Neural cell (in vitro differentiated cells): ENCODE measurements around the gene BNC2. TPM values are rescaled to one million over a fixed set of nuclear protein-coding genes. Genes with fewer than 3 reads are reported as not detected.

ENCODE experiments used
- H2AFZ ChIP-seq: fragments of 200-600, 300-800 bp; sonication (generic), shearing (Covaris generic); 2 replicates; pipeline ENCODE4 v1.6.0; 2014; ENCODE audit warnings: low read depth, mild to moderate bottlenecking, antibody characterized with exemption, low read length, moderate library complexity
- H3F3A ChIP-seq: fragments of 200-600 bp; shearing (Covaris generic); 2 replicates; pipeline ENCODE4 v1.6.1; 2016; ENCODE audit warnings: mild to moderate bottlenecking, moderate library complexity, mixed read lengths, antibody characterized with exemption, low read length; ENCODE audit not compliant: insufficient read depth, poor library complexity, severe bottlenecking
- H3K27ac ChIP-seq: fragments of 200-600, 300-800 bp; sonication (generic), shearing (Covaris generic); 2 replicates; pipeline ENCODE4 v1.5.1; 2014; ENCODE audit warnings: mild to moderate bottlenecking, low read length, moderate library complexity
- H3K27me3 ChIP-seq: fragments of 300-800, 200-600 bp; sonication (generic), shearing (Covaris generic); 2 replicates; pipeline ENCODE4 v1.6.0; 2014; ENCODE audit warnings: mild to moderate bottlenecking, low read depth, low read length, moderate library complexity; ENCODE audit not compliant: insufficient read depth
- H3K36me3 ChIP-seq: fragments of 300-800, 200-600 bp; sonication (generic), shearing (Covaris generic); 2 replicates; pipeline ENCODE4 v1.5.1; 2014; ENCODE audit warnings: mild to moderate bottlenecking, antibody characterized with exemption, low read length, moderate library complexity; ENCODE audit not compliant: insufficient read depth
- H3K4me2 ChIP-seq: fragments of 300-800, 200-600 bp; sonication (generic), shearing (Covaris generic); 2 replicates; pipeline ENCODE4 v1.6.0; 2014; ENCODE audit warnings: mild to moderate bottlenecking, low read length
- H3K4me3 ChIP-seq: fragments of 300-800, 200-600 bp; sonication (generic), shearing (Covaris generic); 2 replicates; pipeline ENCODE4 v1.5.1; 2014; ENCODE audit warnings: mild to moderate bottlenecking, low read length, moderate library complexity
- H3K79me2 ChIP-seq: fragments of 200-600 bp; shearing (Covaris generic); replicated peaks from 2 replicates; pipeline ENCODE4 v1.6.0; 2014; ENCODE audit warnings: mild to moderate bottlenecking, low read length, moderate library complexity; ENCODE audit not compliant: insufficient read depth
- H3K9ac ChIP-seq: fragments of 300-800, 200-600 bp; sonication (generic), shearing (Covaris generic); 2 replicates; pipeline ENCODE4 v1.6.1; 2016; ENCODE audit warnings: mild to moderate bottlenecking, low read length, mixed read lengths
- H3K9me2 ChIP-seq: fragments of 200-600 bp; shearing (Covaris generic); 2 replicates; pipeline ENCODE4 v1.6.1; 2016; ENCODE audit warnings: mild to moderate bottlenecking, low read length, mixed read lengths; ENCODE audit not compliant: insufficient read depth
- H3K9me3 ChIP-seq: fragments of 200-600, 300-800 bp; sonication (generic), shearing (Covaris generic); 2 replicates; pipeline ENCODE4 v1.6.1; 2016; ENCODE audit warnings: mild to moderate bottlenecking, mixed run types, low read length, moderate library complexity, mixed read lengths
- H4K20me1 ChIP-seq: fragments of 200-600 bp; shearing (Covaris generic); 2 replicates; pipeline ENCODE4 v1.6.1; 2016; ENCODE audit warnings: mild to moderate bottlenecking, mixed run types; ENCODE audit not compliant: insufficient read depth
- CTCF ChIP-seq: fragments of 450-650 bp; IDR thresholded peaks from 2 replicates; pipeline ENCODE4 v1.5.1; 2014; ENCODE audit warnings: antibody characterized with exemption, mild to moderate bottlenecking, moderate library complexity; ENCODE audit not compliant: poor library complexity, severe bottlenecking
- EP300 ChIP-seq: fragments of 450-650 bp; conservative IDR thresholded peaks from 2 replicates; pipeline ENCODE4 v1.6.1; 2014; ENCODE audit warnings: antibody characterized with exemption, mild to moderate bottlenecking, moderate library complexity; ENCODE audit not compliant: poor library complexity, severe bottlenecking
- EZH2 ChIP-seq: fragments of 200-600, 300-800 bp; shearing (Covaris generic), sonication (generic); IDR thresholded peaks from 2 replicates; pipeline ENCODE4 v1.6.1; 2014; ENCODE audit warnings: antibody characterized with exemption, low read length, borderline replicate concordance, mild to moderate bottlenecking; ENCODE audit not compliant: insufficient read depth, poor library complexity, severe bottlenecking
- MXI1 ChIP-seq: fragments of 450-650 bp; conservative IDR thresholded peaks from 2 replicates; pipeline ENCODE4 v1.6.1; 2014; ENCODE audit warnings: antibody characterized with exemption, mild to moderate bottlenecking; ENCODE audit not compliant: poor library complexity, severe bottlenecking
- POLR2AphosphoS5 ChIP-seq: IDR thresholded peaks from 2 replicates; pipeline ENCODE4 v1.6.1; 2012
- RAD21 ChIP-seq: fragments of 450-650 bp; conservative IDR thresholded peaks from 2 replicates; pipeline ENCODE4 v1.6.1; 2014; ENCODE audit warnings: antibody characterized with exemption, mild to moderate bottlenecking, moderate library complexity
- SMC3 ChIP-seq: fragments of 450-650 bp; conservative IDR thresholded peaks from 2 replicates; pipeline ENCODE4 v1.6.1; 2014; ENCODE audit warnings: antibody characterized with exemption, mild to moderate bottlenecking, moderate library complexity; ENCODE audit not compliant: poor library complexity
- TAF1 ChIP-seq: IDR thresholded peaks from 2 replicates; pipeline ENCODE4 v1.6.1; 2012; ENCODE audit warnings: low read depth
- polyA plus RNA-seq: library from polyadenylated mRNA; depleted of rRNA; stranded (reverse); fragments of >200 nt; gene quantifications from 2 replicates; pipeline ENCODE4 v1.2.3, GENCODE V29; 2014
- TF ChIP-seq, protein P1 (sequence below): IDR thresholded peaks from 2 replicates; pipeline ENCODE4 v1.6.1; 2012; ENCODE audit warnings: borderline replicate concordance

The BNC2 gene
- polyA plus RNA-seq, 1 donor from 2014 or later, result 1.3 TPM

- TF ChIP-seq POLR2AphosphoS5 (peak; percentile 59), RAD21 (no peak), EP300 (peak; percentile 80), EZH2 (no peak), SMC3 (no peak), CTCF (no peak), MXI1 (no peak)
- TF ChIP-seq, protein P1, sequence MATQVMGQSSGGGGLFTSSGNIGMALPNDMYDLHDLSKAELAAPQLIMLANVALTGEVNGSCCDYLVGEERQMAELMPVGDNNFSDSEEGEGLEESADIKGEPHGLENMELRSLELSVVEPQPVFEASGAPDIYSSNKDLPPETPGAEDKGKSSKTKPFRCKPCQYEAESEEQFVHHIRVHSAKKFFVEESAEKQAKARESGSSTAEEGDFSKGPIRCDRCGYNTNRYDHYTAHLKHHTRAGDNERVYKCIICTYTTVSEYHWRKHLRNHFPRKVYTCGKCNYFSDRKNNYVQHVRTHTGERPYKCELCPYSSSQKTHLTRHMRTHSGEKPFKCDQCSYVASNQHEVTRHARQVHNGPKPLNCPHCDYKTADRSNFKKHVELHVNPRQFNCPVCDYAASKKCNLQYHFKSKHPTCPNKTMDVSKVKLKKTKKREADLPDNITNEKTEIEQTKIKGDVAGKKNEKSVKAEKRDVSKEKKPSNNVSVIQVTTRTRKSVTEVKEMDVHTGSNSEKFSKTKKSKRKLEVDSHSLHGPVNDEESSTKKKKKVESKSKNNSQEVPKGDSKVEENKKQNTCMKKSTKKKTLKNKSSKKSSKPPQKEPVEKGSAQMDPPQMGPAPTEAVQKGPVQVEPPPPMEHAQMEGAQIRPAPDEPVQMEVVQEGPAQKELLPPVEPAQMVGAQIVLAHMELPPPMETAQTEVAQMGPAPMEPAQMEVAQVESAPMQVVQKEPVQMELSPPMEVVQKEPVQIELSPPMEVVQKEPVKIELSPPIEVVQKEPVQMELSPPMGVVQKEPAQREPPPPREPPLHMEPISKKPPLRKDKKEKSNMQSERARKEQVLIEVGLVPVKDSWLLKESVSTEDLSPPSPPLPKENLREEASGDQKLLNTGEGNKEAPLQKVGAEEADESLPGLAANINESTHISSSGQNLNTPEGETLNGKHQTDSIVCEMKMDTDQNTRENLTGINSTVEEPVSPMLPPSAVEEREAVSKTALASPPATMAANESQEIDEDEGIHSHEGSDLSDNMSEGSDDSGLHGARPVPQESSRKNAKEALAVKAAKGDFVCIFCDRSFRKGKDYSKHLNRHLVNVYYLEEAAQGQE, result peak; percentile 34
- no peaks in the 10 kb centered on the region for H3F3A ChIP-seq
- peak overlapping the region; percentile 10 for H3K4me3 ChIP-seq
- peak overlapping the region; percentile 11 for H3K4me2 ChIP-seq
- peak overlapping the region; percentile 31 for H3K27ac ChIP-seq
- H3K9ac ChIP-seq, result no peak overlapping the region
- H3K9me3 ChIP-seq, result no peaks in the 10 kb centered on the region
- H3K79me2 ChIP-seq, result no peaks in the 10 kb centered on the region
- no peaks in the 10 kb centered on the region for H4K20me1 ChIP-seq
- H2AFZ ChIP-seq, result no peak overlapping the region
- no peaks in the 10 kb centered on the region for H3K9me2 ChIP-seq
- H3K27me3 ChIP-seq, result no peaks in the 10 kb centered on the region
- H3K36me3 ChIP-seq, result no peaks in the 10 kb centered on the region
These were observed 215.8 kb downstream of the BNC2 start for GRCh38 chr9:16654596-16655126.

GRCh38 chr9:16653491-16654399 is 216.7 kb downstream of the BNC2 start:
- H3F3A ChIP-seq, result no peaks in the 10 kb centered on the region
- no peak for TF ChIP-seq POLR2AphosphoS5
- TF ChIP-seq EZH2, result no peak
- no peak for TF ChIP-seq SMC3
- no peak for TF ChIP-seq RAD21
- TF ChIP-seq, protein P1, result no peak
- no peak for TF ChIP-seq MXI1
- no peak for TF ChIP-seq TAF1
- TF ChIP-seq EP300, result no peak
- peak overlapping the region; percentile 11 for H3K4me2 ChIP-seq
- H3K36me3 ChIP-seq, result no peaks in the 10 kb centered on the region
- H3K9me2 ChIP-seq, result no peaks in the 10 kb centered on the region
- H3K9ac ChIP-seq, result peak overlapping the region; percentile 11
- H2AFZ ChIP-seq, result no peak overlapping the region
- no peaks in the 10 kb centered on the region for H4K20me1 ChIP-seq
- peak overlapping the region; percentile 10 for H3K4me3 ChIP-seq
- peak overlapping the region; percentile 31 for H3K27ac ChIP-seq
- H3K9me3 ChIP-seq, result no peaks in the 10 kb centered on the region
- no peaks in the 10 kb centered on the region for H3K79me2 ChIP-seq
- no peaks in the 10 kb centered on the region for H3K27me3 ChIP-seq
